T-helper 22 cell (primary cell): Measurements from ENCODE around the gene REEP6.
"Not testable (repeated sequence)": the region's sequence is repeated elsewhere in the genome, so short reads cannot be mapped to it uniquely, and the experiment has no call there.

Experiments
- DNase-seq: peaks from one replicate; pipeline ENCODE4 v3.0.0-alpha.2; 2020; ENCODE audit warnings: low read depth

The REEP6 gene

DNA sequence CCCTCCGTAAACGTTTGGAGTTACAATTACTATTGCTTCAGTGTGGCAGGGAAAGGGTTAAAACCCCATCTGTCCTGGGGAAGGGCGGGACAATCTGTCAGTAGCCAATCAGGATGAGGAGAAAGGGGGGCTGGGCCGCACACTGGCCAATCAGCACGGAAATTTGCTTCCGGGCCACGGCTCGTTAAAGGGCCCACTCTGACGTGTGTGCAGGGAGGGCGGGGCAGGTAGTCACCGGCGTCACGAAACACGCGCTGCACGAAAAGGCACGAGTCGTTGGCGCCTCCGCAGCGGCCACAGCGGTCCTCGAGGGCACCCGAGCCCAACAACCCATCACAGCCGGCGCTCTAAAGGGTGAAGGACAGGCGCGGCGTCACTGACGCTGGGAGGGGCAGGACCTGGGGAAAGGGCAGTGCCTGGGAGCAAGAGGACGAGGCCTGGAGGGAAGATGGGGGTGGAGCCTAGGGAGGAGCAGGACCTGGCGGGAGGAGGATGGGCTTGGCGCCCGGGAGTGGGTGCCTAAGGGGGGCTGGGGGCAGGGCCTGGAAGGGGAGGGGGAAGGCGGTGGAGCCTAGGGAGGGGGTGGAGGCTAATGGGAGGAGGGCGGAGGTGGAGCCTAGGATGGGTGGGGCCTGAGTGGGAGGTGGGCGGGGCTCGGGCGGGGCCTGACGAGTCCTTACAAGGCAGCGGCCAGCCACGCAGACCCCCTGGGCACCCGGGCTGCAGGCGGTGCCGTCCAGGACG, 17.0 kb downstream of the REEP6 start:
- DNase-seq, result peak; percentile 83

DNA sequence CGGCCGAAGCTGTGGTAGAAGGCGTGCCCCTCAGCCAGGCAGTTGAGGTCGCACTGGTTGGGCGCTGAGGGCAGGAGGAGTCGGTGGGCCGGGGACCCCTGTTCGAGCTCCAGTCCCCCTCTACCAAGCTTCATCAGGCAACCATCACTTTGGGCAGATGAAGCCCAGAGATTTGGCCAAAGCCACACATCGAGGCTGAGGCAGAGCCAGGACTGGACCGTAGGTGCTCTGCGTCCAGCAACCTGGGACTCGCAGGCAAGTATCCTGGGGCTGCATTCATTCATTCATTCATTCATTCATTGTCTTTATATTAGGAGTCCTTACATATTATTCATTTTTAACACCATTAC, 17.5 kb downstream of the REEP6 start:
- DNase-seq, result no peak

DNA sequence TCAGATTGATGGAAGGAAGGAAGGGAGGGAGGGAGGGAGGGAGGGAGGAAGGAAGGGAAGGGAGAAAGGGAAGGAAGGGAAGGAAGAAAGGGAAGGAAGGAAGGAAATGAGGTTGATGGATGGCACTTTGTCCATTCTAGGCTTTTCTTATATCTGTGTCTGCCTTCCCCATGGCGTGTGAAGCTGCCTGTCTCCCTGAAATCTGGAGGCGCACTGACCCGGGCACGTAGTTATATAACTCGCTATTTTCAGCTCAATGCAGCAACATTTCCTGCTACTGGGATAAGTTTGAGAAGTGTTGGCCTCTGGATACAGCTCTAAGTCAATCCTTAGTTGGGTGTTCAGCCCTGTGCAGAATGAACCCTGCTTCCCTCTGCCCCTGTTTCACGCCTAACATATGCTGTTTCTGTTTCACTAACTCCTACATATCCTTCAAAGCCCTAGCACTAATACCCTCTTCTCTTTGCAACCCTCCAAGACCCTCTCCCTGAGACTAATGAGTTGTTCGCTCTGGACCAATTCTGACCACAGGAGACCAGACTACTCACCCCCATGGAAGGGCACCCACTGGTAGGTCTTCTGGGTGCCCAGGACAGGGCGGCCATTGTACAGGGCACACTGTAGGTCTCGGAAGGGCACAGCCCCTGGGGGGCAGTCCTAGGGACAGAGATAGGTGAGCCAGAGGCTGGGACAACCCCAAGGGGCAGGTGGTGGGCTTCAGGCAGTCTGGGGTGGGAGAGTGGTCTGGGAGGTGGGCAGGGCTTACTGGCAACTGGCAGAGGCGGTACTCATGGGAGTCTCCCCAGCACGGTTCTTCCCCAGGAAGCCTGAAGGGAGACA, 18.8 kb downstream of the REEP6 start:
- DNase-seq, result no peak

DNA sequence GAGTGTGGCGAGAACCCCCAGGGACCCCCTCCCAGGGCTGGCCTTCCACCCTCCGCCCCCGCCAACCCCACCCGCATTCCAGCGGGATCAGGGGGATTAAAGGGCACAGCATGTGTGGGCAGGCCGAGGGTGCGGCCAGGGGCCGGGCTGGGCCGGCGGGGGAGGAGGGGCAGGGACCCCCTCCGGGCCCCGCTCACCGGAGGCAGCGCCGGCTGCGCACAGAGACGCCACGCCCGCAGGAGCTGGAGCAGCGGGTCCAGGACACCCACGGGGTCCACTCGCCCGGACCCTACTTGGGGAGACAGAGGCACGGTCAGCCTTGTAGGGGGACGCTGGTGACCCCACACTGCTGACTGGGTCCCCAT, 19.4 kb downstream of the REEP6 start:
- DNase-seq, result no peak

DNA sequence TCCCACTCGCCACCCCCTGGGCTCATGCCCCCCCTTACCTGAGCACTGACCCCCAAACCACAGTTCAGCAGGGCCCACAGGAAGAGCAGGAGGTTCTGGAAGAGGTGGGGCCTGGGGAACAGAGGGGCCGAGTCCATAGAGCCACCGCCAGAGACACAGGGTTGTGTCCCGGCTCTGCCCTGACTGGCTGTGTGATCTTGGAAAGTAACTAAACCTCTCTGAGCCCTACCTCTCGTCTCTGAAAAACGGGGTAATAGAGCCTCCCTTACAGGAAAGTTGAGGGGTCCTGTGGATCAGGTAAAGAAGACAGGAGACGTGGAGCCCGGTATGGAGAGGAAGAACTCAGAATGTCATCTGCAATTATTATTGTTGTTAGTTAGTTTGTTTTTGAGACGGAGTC, 19.8 kb downstream of the REEP6 start:
- DNase-seq, result no peak

DNA sequence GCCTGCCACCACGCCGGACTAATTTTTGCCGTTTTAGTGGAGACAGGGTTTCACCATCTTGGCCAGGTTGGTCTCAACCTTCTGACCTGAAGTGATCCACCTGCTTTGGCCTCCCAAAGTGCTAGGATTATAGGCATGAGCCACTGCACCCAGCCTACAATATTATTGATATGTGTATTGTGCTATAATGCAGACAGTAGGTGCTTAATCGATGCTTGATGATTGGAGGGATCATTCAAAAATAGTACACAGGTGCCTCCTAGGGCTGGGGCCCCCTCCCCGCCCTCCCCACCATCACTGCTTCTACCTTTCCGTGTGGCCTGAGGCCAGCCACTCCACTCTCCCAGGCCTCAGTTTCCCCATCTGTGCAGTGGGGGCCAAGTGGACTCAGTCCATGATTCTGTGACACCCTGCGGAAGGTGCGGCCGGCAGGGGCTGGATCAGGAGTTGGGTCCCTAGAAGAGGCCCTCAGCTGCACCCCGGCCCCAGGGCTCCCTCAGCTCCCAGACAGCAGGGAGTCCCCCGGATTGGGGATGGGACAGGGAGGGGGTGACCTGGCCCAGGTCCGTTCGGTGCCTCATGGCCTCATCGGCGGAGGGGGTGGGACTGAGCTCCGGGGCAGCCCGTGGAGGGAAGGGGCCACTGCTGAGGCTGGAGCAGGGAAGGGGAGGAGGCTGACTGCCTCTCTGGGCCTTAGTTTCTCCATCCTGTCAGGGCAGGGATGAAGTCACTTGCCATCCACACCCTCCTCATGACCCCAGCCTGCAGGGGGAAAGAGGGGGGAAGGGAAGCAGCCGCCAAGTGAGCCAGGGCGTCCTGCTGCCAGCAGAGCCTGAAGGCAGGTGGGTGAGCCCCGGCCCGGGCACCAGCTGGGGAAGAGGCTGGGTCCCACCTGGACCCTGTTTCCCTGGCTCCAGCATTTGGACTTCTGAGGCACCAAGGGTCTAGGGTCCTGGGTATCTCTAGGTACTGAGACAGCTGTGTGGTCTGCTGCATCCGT, 20.6 kb downstream of the REEP6 start:
- DNase-seq, result no peak

DNA sequence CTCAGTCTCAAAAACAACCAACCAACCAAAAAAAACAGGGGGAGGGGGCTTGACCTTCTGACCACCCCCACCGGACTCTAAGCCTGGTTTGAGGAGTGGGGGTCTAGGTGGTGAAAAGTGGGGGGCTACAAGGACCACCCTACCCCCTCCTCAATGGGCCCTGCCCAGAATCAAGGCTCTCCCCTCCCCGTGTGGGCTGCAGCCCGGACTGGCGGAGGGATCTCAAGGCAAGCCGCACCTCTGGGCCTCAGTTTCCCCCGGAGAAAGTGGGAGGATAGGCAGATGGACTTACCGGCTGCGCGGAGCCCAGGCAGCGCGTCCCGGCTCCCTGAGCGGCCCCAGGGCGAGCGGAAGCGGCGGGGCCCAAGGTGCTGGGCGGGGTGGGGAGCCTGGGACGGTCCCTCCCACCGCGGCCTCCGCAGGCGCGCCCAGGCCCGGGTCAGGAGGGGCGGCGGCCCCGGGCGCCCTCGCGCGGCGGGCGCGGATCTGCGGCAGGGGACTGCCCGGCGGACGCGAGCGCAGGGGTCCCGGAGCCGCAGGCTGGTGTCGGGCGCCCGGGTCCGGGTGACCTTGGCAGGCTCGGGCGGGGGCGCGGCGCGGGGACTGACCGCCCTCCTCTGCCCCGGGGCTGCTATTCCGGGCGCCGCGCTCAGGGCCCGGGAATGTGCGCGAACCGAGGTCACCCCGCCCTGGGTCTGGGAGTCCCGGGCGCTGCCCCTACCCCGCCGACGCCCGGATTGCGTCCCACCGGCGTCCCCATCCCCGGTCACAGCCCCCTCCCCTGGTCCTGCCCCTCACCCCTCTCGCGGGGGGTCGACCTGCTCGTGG, 21.9 kb downstream of the REEP6 start, which contains the start of gene ADAMTSL5:
ADAMTSL5 (minus strand) TSS at position 349 of the 828 bp plus-strand sequence. CDS start 2,076 bp downstream, outside the sequence.
- peak; percentile 22 for DNase-seq

DNA sequence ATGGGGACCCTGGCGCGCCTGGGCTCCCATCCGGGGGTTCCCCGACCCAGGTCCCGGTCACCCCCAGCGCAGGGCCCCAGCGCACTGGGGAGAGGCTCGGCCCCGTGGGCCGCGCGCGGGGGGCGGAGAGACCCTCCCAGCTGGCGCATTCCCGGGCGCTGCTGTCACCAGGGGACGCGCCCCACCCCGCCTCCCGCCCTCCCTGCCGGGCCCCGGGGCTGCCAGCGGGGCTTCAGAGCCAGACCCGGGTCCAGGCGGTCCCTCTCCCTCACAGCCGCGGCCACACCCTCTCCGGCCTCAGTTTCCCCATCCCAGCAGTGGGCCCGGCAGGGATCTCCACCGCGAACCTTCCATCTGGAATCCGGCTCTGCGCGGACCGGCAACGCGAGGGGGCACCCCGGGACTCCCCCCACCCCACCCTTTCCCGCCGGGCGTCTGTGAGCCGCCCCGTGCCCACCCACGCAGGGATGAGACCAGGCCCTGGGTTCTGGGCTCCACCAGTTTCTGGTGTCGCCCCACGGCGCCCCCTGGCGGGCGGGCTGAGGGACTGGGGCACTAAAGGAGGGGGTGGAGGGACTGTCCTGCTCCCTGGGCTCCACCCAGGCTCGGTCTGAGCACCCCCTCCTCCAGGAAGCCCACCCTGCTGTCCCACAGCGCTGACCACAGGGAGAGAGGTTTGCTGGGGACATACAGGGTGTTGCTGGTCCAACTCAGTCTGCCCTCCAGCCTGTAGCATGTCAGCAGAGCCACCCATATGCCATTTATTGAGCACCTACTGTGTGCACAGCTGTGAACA, 22.7 kb downstream of the REEP6 start:
- peak; percentile 29 for DNase-seq

DNA sequence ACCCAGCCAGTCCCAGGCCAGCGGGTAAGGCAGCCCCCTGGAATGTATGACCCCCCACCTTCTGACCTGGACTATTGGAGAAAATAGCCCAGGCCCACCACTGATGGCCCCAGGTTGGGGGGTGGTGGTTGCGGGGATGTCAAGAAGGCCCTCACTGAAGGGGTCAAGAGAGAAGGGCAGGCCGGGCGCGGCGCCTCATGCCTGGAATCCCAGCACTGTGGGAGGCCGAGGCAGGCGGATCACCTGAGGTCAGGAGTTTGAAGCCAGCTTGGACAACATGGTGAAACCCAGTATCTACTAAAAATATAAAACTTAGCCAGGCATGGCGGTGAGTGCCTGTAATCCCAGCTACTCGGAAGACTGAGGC, 23.3 kb downstream of the REEP6 start:
- no peak for DNase-seq

DNA sequence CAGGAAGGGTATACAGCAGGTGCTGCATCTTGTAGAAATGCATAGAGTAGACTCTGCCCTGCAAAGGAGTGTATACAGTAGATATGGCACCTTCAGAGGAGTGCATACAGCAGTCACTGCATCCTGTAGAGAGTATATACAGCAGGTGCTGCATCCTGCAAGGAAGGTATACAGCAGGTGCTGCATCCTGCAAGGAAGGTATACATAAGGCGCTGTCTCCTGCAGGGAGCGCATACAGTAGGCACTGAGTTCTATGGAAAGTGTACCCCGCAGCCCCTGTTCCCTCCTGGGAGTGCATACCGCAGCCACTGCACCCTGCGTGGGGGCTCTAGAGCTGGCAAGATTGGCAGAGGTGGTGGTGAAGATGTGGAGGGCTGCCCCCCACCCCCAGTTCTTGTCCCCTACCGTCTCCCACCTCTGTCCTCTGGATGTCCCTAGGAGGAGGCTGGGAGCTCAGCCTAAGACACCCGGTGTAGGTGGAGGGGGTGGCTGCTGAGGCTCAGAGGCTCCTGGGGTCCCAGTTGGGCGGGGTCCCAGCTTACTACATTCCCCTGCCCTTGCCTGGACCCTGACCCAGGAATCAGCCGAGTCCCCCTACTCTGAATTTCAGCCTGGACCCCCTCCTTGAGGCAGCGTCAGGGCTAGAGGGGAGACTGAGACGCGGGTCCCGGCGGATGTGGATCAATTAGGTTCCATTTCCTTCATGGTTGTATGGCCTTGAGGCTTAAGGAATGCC, 24.2 kb downstream of the REEP6 start:
- no peak for DNase-seq

DNA sequence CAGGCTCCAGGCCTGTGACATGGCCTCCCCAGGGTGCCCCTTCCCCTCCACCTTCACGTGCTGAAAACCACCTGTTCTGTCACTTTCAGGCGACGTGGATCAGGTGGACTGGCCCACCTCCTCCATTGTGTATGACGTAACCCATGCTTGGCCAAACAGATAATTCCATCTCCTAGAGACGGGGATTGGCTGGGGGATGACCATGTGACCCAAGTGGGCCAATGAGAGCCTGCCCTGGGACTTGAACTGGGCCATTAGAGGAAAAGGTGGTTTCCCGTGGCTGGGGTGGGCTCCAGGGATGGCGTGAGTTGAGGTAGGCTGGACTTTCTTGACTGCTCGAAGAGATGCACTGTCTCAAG, 25.4 kb downstream of the REEP6 start:
- no peak for DNase-seq

DNA sequence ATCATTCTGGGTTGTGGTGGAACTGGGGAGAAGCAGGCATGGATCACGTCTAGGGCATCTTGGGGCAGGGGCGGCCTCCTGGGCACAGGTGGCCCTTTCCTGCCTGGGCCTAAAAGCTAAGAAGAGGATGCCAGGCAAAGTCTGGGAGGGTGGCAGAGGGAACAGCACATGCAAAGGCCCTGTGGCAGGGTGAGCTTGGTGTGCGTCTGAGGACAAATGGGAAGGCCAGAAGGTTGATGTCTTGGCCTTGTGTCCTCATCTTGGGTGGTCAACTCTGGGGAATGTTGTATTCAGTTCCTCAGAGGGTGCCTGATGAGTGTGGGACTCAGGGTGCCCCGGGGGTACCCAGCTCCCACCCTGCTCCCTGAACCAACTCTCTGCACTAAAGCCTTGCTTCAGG, 27.5 kb downstream of the REEP6 start:
- DNase-seq, result no peak

DNA sequence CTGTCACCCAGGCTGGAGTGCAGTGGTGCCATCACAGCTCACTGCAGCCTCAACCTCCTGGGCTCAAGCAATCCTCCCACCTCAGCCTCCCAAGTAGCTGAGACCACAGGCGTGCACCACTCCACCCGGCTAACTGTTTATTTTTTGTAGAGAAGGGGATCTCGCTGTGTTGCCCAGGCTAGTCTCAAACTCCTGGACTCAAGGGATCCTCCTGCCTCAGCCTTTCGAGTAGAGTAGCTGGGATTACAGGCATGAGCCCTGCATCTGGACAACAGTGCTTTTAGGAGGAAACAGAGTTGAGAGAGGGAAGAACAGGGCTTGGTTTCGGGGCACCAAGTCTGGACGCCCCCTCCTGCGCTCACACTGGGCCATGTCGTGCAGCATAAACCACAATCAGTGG, 28.8 kb downstream of the REEP6 start:
- not testable (repeated sequence) for DNase-seq

DNA sequence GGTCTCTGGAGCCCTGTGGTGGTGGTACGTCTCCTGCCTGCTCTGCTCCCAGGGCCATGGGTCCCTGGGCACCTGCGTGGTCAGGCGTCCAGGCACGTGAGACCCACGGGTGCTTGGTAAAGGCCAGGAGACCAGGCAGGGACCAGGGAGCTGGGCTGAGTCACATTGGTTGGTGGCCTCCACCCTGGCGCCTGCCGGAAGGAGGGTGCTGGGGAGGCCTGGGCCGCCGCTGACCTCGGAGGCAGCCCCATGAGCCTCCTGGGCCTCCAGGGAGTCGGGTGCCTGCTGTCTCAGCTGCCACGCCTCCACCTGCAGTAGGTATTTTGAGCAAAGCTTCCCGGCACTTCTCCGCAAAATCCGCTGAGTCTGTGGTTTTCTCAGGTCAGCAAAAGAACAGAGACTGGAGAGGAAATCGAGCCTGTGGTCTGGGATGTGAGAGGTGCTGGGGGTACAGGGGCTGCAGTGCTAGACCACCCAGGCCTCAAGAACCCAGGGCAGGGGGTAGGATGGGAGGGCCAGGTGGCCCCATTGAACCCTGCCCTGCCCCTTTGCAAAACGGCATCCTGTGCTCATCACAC, 29.3 kb downstream of the REEP6 start:
- DNase-seq, result no peak

DNA sequence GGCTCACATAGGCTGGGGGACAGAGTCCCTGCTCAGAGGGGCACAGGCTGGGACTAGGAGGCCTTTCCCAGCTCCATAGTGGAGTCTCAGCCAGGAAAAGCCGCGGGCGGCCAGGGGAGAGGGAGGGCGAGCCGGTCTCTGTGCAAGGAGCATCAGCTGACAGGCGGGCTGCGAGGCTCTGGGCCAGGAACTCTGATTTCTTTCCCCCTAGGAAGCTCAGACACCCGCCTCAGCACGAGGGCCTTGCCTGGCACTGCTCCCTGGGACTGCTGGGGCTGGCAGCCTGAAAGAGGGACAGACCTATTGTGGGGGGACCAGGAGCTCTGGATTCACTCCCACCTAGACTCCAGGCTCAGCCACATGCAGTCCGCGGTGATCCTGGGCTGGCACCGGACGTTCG, 30.7 kb downstream of the REEP6 start:
- DNase-seq, result no peak

DNA sequence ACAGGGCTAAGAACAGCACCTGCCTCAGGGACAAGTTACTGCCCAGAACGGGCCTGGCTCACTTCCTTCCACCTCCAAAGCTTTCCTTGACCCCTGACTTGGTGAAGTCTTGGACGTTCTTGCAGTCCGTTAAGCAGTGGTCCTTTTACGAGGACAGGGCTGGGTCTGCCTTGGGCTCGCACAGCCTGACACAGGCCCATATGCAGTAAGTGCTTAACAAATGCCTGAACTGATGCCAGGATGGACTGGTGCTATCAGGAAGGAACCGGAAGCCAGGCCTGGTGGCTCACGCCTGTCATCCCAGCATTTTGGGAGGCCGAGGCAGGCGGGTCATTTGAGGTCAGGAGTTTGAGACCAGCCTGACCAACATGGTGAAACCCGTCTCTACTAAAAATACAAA, 31.1 kb downstream of the REEP6 start:
- no peak for DNase-seq

DNA sequence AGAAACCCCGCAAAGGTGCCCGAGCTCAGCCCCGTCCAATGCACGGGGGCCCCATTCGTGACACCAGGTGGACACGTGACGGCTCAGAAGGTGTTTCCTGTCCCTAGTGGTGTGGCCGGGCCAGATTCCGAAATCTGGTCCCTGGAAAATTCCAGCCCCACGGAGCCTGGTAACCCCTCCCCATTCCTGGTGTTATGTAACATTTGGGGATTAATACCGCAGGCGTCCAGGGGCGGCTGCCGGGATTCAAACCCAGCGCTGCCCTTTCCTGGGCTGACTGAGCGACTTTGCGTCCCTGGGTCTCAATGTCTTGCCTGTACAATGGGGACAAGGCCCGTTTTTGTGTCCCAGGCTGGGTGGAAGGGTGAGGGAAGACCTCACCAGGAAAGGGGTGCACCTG, 31.9 kb downstream of the REEP6 start:
- DNase-seq, result no peak

DNA sequence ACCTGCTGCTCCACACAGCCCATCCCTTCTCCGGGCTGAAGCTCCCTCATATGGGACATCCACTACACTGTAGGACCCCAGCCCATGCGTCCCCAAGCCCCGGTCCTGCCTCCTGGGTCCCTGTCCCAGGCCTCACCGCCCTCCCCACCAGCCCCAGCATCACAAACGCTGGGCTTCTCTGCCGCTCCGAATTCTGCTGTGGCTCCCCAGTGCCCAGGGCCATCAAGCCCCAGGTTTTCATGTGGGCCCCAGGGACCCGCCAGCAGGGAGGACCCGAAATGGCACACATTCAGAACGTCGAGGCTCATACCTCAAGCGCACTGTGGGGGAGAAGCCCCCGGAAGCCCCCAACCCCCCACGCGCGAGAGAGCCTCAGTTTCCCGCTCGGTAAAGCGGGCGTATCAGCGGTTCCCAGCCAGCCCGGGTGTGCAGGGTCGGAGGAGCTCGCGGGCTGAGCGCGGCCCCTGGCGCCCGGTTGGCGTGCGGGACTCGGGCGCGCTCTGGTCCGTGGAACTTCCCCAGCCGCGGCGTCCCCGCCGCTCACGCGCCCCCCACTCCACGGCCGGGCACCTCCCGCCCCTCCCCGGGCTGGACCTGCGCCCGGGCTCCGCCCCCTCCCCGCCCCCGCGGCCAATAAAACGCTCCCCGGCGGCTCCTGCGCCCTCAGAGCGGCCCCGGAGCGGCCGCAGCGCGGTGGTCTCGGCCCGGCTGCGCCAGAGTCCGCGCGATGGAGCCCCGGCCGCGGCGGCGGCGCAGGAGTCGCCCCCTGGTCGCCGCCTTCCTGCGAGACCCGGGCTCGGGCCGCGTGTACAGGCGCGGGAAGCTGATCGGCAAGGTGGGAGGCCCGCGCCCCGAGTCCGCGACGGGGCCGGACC, 32.7 kb downstream of the REEP6 start, which contains the start of gene PLK5:
PLK5 (plus strand) TSS at position 666 of the 875 bp plus-strand sequence. CDS start 2,920 bp downstream, outside the sequence.
- no peak for DNase-seq
